CD14-positive monocyte (primary cell): ENCODE results near the gene LSS. TPM values are rescaled to one million over a fixed set of nuclear protein-coding genes. Genes with fewer than 3 reads are reported as not detected.
"Not testable (repeated sequence)": the region's sequence is repeated elsewhere in the genome, so short reads cannot be mapped to it uniquely, and the experiment has no call there.

Source experiments
- DNase-seq, 3 donors: peaks; one replicate each; pipeline ENCODE4 v3.0.0-alpha.2; 2011 to 2022
- H2AFZ ChIP-seq: 2 replicates; pipeline ENCODE4 v1.6.0; 2012; ENCODE audit warnings: mild to moderate bottlenecking, low read depth, low read length, inconsistent platforms; ENCODE audit not compliant: insufficient read depth, poor library complexity, severe bottlenecking
- H3K27ac ChIP-seq, 2 donors: 1 replicate in 1 of 2; 2 replicates in 1 of 2; pipeline ENCODE4 v1.5.1; 2012 to 2013; ENCODE audit warnings: low read length in 2 of 2, control low read depth in 1 of 2, inconsistent platforms in 1 of 2, low read depth in 1 of 2, mild to moderate bottlenecking in 1 of 2
- H3K27me3 ChIP-seq, 2 donors: one replicate each; pipeline versions ENCODE4 v1.6.0 to v1.6.1; 2011 to 2013; ENCODE audit warnings: low read length in 2 of 2; ENCODE audit not compliant: control insufficient read depth in 2 of 2, insufficient read depth in 2 of 2
- H3K36me3 ChIP-seq, 2 donors: replicated peaks in 1 of 2; 1 replicate in 1 of 2; 2 replicates in 1 of 2; pipeline versions ENCODE4 v1.5.1 to v1.6.1; 2012 to 2013; ENCODE audit warnings: low read length in 2 of 2, control low read depth in 1 of 2, inconsistent platforms in 1 of 2, mild to moderate bottlenecking in 1 of 2; ENCODE audit not compliant: insufficient read depth in 2 of 2, control insufficient read depth in 1 of 2
- H3K4me1 ChIP-seq, 2 donors: 1 replicate in 1 of 2; 2 replicates in 1 of 2; pipeline versions ENCODE4 v1.5.1 to v1.6.1; 2012 to 2013; ENCODE audit warnings: low read length in 2 of 2, control low read depth in 1 of 2, inconsistent platforms in 1 of 2, mild to moderate bottlenecking in 1 of 2, moderate library complexity in 1 of 2; ENCODE audit not compliant: insufficient read depth in 2 of 2, control insufficient read depth in 1 of 2
- H3K4me2 ChIP-seq: replicated peaks from 2 replicates; pipeline ENCODE3; 2012; ENCODE audit warnings: low read length, moderate library complexity, mild to moderate bottlenecking; ENCODE audit not compliant: poor library complexity, severe bottlenecking; ENCODE audit errors: extremely low read depth
- H3K4me3 ChIP-seq, 3 experiments: fragments of 200-600 bp in 1 of 3; sonication (generic) in 1 of 3; replicated peaks in 1 of 3; 1 replicate in 2 of 3; 2 replicates in 1 of 3; pipeline ENCODE4 v1.5.1; 2011 to 2013; ENCODE audit warnings: low read length in 3 of 3, mild to moderate bottlenecking in 3 of 3, control low read depth in 2 of 3, low read depth in 2 of 3, inconsistent platforms in 1 of 3, moderate library complexity in 1 of 3
- H3K79me2 ChIP-seq: 2 replicates; pipeline ENCODE4 v1.6.0; 2012; ENCODE audit warnings: mild to moderate bottlenecking, control low read depth, inconsistent platforms, low read length, moderate library complexity; ENCODE audit not compliant: insufficient read depth
- H3K9ac ChIP-seq: 2 replicates; pipeline ENCODE4 v1.6.0; 2017; ENCODE audit warnings: low read length, mild to moderate bottlenecking; ENCODE audit not compliant: insufficient read depth, poor library complexity, severe bottlenecking
- H3K9me3 ChIP-seq, 2 donors: replicated peaks in 1 of 2; 1 replicate in 1 of 2; 2 replicates in 1 of 2; pipeline versions ENCODE4 v1.5.1 to v1.6.1; 2012 to 2013; ENCODE audit warnings: low read length in 2 of 2, control low read depth in 1 of 2; ENCODE audit not compliant: control insufficient read depth in 1 of 2, insufficient read depth in 1 of 2
- H4K20me1 ChIP-seq: 2 replicates; pipeline ENCODE4 v1.6.0; 2012; ENCODE audit warnings: mild to moderate bottlenecking, low read length, control low read depth, moderate library complexity; ENCODE audit not compliant: insufficient read depth
- H3K27ac Mint-ChIP-seq, 7 donors: one replicate each; pipeline ENCODE4 v1.8.0; 2020; ENCODE audit warnings: mild to moderate bottlenecking in 7 of 7, mixed read lengths in 7 of 7, moderate library complexity in 6 of 7, inconsistent platforms in 2 of 7
- H3K27me3 Mint-ChIP-seq, 3 donors: one replicate each; pipeline ENCODE4 v1.8.0; 2021 to 2022; ENCODE audit warnings: low read depth in 3 of 3, mild to moderate bottlenecking in 3 of 3, mixed read lengths in 3 of 3, moderate library complexity in 3 of 3, inconsistent platforms in 1 of 3
- H3K36me3 Mint-ChIP-seq, 2 donors: one replicate each; pipeline ENCODE4 v1.8.0; 2020; ENCODE audit warnings: mixed read lengths in 2 of 2, inconsistent platforms in 1 of 2, mild to moderate bottlenecking in 1 of 2
- H3K4me1 Mint-ChIP-seq: one replicate; pipeline ENCODE4 v1.8.0; 2020; ENCODE audit warnings: mild to moderate bottlenecking, mixed read lengths
- H3K4me3 Mint-ChIP-seq, 2 donors: one replicate each; pipeline ENCODE4 v1.8.0; 2020; ENCODE audit warnings: mild to moderate bottlenecking in 2 of 2, mixed read lengths in 2 of 2, moderate library complexity in 1 of 2
- H3K9me3 Mint-ChIP-seq, 7 donors: one replicate each; pipeline ENCODE4 v1.8.0; 2020 to 2022; ENCODE audit warnings: mixed read lengths in 7 of 7, mild to moderate bottlenecking in 6 of 7, moderate library complexity in 6 of 7, inconsistent platforms in 2 of 7
- CTCF ChIP-seq: fragments of 200-600 bp; IDR thresholded peaks from one replicate; pipeline ENCODE4 v1.8.0; 2022; ENCODE audit warnings: antibody characterized with exemption, mild to moderate bottlenecking
- WGBS: methylation state at CpG from one replicate; pipeline ENCODE4 v1.1.5; 2013; ENCODE audit warnings: missing lambda C conversion rate; ENCODE audit not compliant: insufficient coverage; 5-methylcytosine and 5-hydroxymethylcytosine counted together
- intact Hi-C, 2 donors: fragments of 100-400 bp; cut with micrococcal nuclease; formaldehyde crosslinking; loops; one replicate each; pipeline versions ENCODE4 v1.15.0 to v1.15.1; 2023
- polyA plus RNA-seq, 3 donors: library from polyadenylated mRNA; depleted of rRNA in 1 of 3; unstranded in 2 of 3; stranded (reverse) in 1 of 3; fragments of 300-500 nt in 2 of 3; fragments of >200 nt in 1 of 3; fragmentation: Illumina TruSeq in 2 of 3; gene quantifications; 1 replicate in 2 of 3; 2 replicates in 1 of 3; pipeline ENCODE4 v1.2.3, GENCODE V29; 2012 to 2021

The LSS gene
- polyA plus RNA-seq, 3 donors = 4.1 to 20.0 (median 4.9) TPM

- H3K79me2 ChIP-seq = no peaks in the 10 kb centered on the region
- no peak for DNase-seq
- Mint-ChIP-seq H3K9me3 (no peaks in the 10 kb centered on the region), H3K36me3 (peaks cover 39 to 47% of the 10 kb centered on the region in 2 donors), H3K4me1 (no peaks in the 10 kb centered on the region), H3K27me3 (peaks cover 0 to 3% (median 0%) of the 10 kb centered on the region in 3 donors), H3K27ac (no peak overlapping the region), H3K4me3 (no peak overlapping the region)
- H3K4me3 ChIP-seq = no peak overlapping the region
- no peaks in the 10 kb centered on the region for H3K27me3 ChIP-seq
- H3K4me1 ChIP-seq = no peaks in the 10 kb centered on the region
- H4K20me1 ChIP-seq = no peaks in the 10 kb centered on the region
- peaks cover 2 to 49% of the 10 kb centered on the region in 2 donors for H3K36me3 ChIP-seq
- WGBS = 93% methylated on average over 5 of the region's 8 CpGs
- no peak overlapping the region for H3K4me2 ChIP-seq
- no peak overlapping the region for H3K27ac ChIP-seq
- H2AFZ ChIP-seq = no peak overlapping the region
- no peaks in the 10 kb centered on the region for H3K9me3 ChIP-seq
- no peak for TF ChIP-seq CTCF
- H3K9ac ChIP-seq = no peak overlapping the region
- intact Hi-C loops = no loop called here
These were observed 25.4 kb downstream of the LSS start for GRCh38 chr21:46203203-46203600.

DNA sequence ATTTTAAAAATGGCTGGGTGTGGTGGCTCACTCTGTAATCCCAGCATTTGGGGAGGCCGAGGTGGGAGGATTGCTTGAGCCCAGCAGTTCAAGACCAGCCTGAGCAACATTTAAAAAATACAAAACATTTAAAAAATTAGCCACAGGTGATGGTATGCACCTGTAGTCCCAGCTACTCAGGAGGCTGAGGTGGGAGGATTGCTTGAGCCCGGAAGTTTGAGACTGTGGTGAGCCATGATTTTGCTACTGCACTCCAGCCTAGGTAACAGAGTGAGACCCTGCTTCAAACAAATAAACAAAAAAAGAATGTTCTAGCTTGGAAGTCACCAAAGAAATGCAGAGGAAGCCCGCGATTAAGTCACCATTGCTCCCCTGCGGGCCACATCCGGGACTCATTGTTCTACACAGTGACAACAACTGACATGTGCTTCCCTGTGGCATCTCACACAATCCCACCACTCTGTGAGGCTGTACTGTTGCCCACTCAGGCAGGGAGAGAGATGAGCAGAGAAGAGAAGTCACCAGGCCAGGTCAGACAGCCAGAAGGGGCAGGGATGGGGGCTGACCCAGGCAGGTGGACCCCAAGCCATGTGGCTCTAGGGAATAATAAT, 25.9 kb downstream of the LSS start:
- Mint-ChIP-seq H3K27ac (no peak overlapping the region), H3K4me1 (no peaks in the 10 kb centered on the region), H3K9me3 (no peaks in the 10 kb centered on the region), H3K36me3 (peaks cover 40 to 45% of the 10 kb centered on the region in 2 donors), H3K27me3 (peaks cover 0 to 3% (median 0%) of the 10 kb centered on the region in 3 donors), H3K4me3 (no peak overlapping the region)
- Histone ChIP-seq H3K27me3 (no peaks in the 10 kb centered on the region), H4K20me1 (no peaks in the 10 kb centered on the region), H3K4me2 (no peak overlapping the region), H3K79me2 (no peaks in the 10 kb centered on the region), H2AFZ (no peak overlapping the region), H3K4me3 (no peak overlapping the region), H3K9me3 (no peaks in the 10 kb centered on the region), H3K27ac (no peak overlapping the region), H3K9ac (no peak overlapping the region), H3K36me3 (peaks cover 2 to 49% of the 10 kb centered on the region in 2 donors), H3K4me1 (no peaks in the 10 kb centered on the region)
- TF ChIP-seq CTCF = no peak
- no peak for DNase-seq
- 80% methylated on average over 1 of the region's 6 CpGs for WGBS
- intact Hi-C loops = no loop called here

DNA sequence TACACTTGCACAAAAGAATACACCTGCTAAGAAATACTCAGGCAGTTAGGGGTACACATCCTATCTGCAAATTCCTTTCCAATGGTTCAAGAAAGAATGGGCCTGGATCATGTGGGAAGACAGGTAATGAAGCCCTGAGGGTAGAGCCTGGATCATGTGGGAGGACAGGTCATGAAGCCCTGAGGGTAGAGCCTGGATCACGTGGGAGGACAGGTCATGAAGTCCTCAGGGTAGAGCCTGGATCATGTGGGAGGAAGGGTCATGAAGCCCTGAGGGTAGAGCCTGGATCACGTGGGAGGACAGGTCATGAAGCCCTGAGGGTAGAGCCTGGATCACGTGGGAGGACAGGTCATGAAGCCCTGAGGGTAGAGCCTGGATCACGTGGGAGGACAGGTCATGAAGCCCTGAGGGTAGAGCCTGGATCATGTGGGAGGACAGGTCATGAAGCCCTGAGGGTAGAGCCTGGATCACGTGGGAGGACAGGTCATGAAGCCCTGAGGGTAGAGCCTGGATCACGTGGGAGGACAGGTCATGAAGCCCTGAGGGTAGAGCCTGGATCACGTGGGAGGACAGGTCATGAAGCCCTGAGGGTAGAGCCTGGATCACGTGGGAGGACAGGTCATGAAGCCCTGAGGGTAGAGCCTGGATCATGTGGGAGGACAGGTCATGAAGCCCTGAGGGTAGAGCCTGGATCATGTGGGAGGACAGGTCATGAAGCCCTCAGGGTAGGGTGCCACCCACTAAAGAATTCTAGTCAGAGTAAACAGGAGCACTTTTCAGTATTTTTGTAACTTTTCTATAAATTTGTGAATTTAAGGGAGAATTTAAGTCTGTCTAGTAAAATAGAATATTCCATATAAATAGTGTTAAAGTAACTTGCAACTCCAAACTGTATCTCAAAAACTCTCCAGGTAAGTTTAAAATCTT, 27.4 kb downstream of the LSS start:
- H3K36me3 Mint-ChIP-seq = peaks cover 42 to 50% of the 10 kb centered on the region in 2 donors
- H3K36me3 ChIP-seq = peaks cover 5 to 48% of the 10 kb centered on the region in 2 donors
- H3K9ac ChIP-seq, H3K27ac ChIP-seq, DNase-seq, H3K27me3 Mint-ChIP-seq, H3K4me3 Mint-ChIP-seq, H3K4me1 Mint-ChIP-seq, H3K79me2 ChIP-seq, H3K9me3 Mint-ChIP-seq, intact Hi-C loops, H3K4me2 ChIP-seq, H3K9me3 ChIP-seq, H3K4me1 ChIP-seq, H3K27me3 ChIP-seq, H4K20me1 ChIP-seq, H2AFZ ChIP-seq, H3K4me3 ChIP-seq: not testable (repeated sequence)
- H3K27ac Mint-ChIP-seq = peak overlapping the region in 2 of 7 donors; percentile 71 to 83
- WGBS = 100% methylated on average over 1 of the region's 8 CpGs
